ENCODE measurements around the gene FARP1. TPM values are rescaled to one million over a fixed set of nuclear protein-coding genes. Genes with fewer than 3 reads are reported as not detected.
A peak's percentile ranks its signal among the peaks of the same experiment; 100 is the strongest.

FARP1 gene
- total RNA-seq, 5 donors from 2014 or later (not counting 1 experiment from before 2014, with no cell fraction given): 0.51 to 2.0 (median 1.0) TPM

DNA sequence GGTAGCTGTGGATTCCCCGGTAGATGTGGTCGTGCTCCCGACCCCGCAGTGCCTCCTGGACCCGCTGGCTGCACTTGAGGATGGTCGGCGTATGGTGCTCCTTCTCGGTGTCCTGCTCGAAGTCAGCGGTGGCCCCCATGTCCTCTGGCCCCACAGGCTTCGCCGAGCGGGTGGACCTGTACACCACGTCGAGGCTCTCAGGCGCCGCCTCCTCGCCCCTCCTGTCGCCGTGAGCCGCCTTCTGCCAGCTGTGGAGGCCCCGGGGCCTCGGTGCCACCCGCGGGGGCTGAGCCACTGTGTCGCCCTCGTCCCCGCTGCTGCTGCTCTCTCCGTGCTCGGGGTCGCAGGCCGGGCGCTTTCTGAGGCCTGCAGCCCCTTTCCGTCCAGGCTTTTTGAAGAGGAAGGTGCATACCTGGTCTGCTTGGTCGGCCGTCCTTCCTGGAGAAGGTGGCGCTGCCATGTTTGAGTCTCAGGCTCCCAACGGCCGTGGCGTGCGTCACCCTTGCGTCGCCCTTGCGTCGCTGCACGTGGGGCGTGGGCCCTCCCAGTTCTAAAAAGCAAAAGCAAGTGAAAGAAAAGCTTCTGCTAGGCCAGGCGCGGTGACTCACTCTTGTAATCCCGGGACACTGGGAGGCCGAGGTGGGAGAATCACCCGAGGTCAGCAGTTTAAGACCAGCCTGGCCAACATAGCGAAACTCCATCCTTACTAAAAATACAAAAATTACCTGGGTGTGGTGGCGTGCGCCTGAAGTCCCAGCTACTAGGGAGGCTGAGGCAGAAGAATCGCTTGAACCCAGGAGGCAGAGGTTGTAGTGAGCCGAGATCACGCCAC, 34.1 kb downstream of the FARP1 start, which contains the start of gene RNF113B:
RNF113B (minus strand) TSS at position 493 of the 832 bp plus-strand sequence; CDS start at position 460, 33 bp downstream.
- no peak within 1 kb of the TSS for H3K4me3 Mint-ChIP-seq
- peaks cover 0 to 5% of the 10 kb centered on the region in 2 experiments for H3K27me3 ChIP-seq (replicated peaks in 1 of 2; ENCODE audit: control insufficient read depth in 2 of 2, extremely low read depth in 1 of 2, insufficient read depth in 2 of 2, low read length in 1 of 2)
- no peaks in the 10 kb centered on the region for H3K36me3 ChIP-seq (ENCODE audit: control insufficient read depth in 2 of 2, extremely low read depth in 1 of 2, insufficient read depth in 1 of 2, low read length in 1 of 2)
- no peak within 1 kb of the TSS for H3K27ac Mint-ChIP-seq
- H3K36me3 Mint-ChIP-seq: no peaks in the 10 kb centered on the region
- 91% methylated on average over 52 of the region's 58 CpGs for WGBS (ENCODE audit: insufficient coverage)
- ChIA-PET CTCF (no interaction called here), POLR2A (no interaction called here)
- H3K27me3 Mint-ChIP-seq: peaks cover 9 to 10% of the 10 kb centered on the region in 2 donors
- no peaks in the 10 kb centered on the region for H3K9me3 ChIP-seq
- no peak within 1 kb of the TSS for H3K27ac ChIP-seq (ENCODE audit: low read length)
- H3K4me3 ChIP-seq (ENCODE audit: control insufficient read depth in 1 of 2, extremely low read depth in 1 of 2, low read length in 1 of 2): no peak within 1 kb of the TSS
- H3K9me3 Mint-ChIP-seq: peaks cover 0 to 4% (median 0%) of the 10 kb centered on the region in 3 donors
- H3K4me1 ChIP-seq (ENCODE audit: control insufficient read depth in 1 of 2, extremely low read depth in 1 of 2, insufficient read depth in 2 of 2, low read length in 2 of 2): no peaks in the 10 kb centered on the region
- DNase-seq (no peak), ATAC-seq (replicated peaks in 1 of 4) (no peak)
- no peaks in the 10 kb centered on the region for H3K4me1 Mint-ChIP-seq

DNA sequence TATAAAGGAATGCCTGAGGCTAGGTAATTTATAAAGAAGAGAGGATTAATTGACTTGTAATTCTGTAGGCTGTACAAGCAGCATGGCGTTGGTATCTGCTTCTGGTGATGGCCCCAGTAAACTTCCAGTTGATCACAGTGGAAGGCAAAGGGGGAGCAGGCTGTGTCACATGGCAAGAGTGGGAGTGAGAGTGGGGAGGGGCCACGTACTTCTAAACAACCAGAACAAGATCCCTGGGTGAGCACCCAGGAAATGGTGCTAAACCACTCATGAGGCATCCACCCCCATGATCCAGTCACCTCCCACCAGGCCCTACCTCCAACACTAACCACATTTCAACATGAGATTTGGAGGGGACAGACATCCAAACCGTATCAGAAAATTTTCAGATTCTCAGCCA, 37.2 kb downstream of the FARP1 start:
- H3K9me3 Mint-ChIP-seq: peaks cover 0 to 4% (median 0%) of the 10 kb centered on the region in 3 donors
- WGBS (ENCODE audit: insufficient coverage): 52% methylated on average over 2 of the region's 3 CpGs
- DNase-seq (no peak), ATAC-seq (replicated peaks in 1 of 4) (no peak)
- H3K27ac ChIP-seq (ENCODE audit: low read length): no peak overlapping the region
- no peak overlapping the region for H3K4me3 Mint-ChIP-seq
- H3K36me3 Mint-ChIP-seq: no peaks in the 10 kb centered on the region
- H3K36me3 ChIP-seq (ENCODE audit: control insufficient read depth in 2 of 2, extremely low read depth in 1 of 2, insufficient read depth in 1 of 2, low read length in 1 of 2): no peaks in the 10 kb centered on the region
- H3K9me3 ChIP-seq: no peaks in the 10 kb centered on the region
- H3K4me1 Mint-ChIP-seq: no peaks in the 10 kb centered on the region
- POLR2A ChIA-PET: no interaction called here
- no peak overlapping the region for H3K27ac Mint-ChIP-seq
- peaks cover 0 to 6% of the 10 kb centered on the region in 2 experiments for H3K27me3 ChIP-seq (replicated peaks in 1 of 2; ENCODE audit: control insufficient read depth in 2 of 2, extremely low read depth in 1 of 2, insufficient read depth in 2 of 2, low read length in 1 of 2)
- CTCF ChIA-PET: interaction anchor here in 1 of 2 donors (0.6 kb wide), 1 partner anchor 29 kb away, joined by 7 read pairs; no protein-coding TSS in a partner anchor
- H3K4me1 ChIP-seq (ENCODE audit: control insufficient read depth in 1 of 2, extremely low read depth in 1 of 2, insufficient read depth in 2 of 2, low read length in 2 of 2): no peaks in the 10 kb centered on the region
- peaks cover 0 to 6% of the 10 kb centered on the region in 2 donors for H3K27me3 Mint-ChIP-seq
- no peak overlapping the region for H3K4me3 ChIP-seq (ENCODE audit: control insufficient read depth in 1 of 2, extremely low read depth in 1 of 2, low read length in 1 of 2)

DNA sequence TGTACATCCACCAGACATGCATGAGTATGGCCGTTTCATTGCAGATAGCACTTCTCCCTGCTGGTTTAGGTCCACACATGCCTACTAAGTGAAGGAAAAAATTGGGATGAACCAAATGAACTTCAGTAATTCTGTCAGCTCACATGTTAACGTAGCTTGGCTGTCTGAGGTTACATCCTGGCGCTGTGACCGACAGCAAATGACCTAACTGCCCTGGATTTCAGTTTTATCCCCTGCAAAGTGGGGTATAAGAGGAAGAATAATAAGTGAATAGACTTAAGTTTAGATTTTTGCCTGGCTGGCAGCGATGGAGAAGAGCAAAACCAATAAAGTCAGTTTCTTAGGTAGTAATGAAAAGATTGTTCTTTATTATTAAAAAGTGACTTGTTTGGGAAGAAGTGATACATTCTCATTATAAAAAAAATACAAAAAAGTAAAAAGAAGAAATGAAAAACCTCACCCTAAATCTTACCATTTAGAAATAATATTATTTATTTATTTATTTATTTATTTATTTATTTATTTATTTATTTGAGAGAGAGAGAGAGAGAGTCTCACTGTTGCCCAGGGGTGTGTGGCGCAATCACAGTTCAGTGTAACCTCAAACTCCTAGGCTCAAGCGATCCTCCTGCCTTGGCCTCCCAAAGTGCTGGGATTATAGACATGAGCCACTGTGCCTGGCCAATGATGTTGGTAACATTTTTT, 38.4 kb downstream of the FARP1 start:
- H3K4me3 ChIP-seq (ENCODE audit: control insufficient read depth in 1 of 2, extremely low read depth in 1 of 2, low read length in 1 of 2): no peak overlapping the region
- H3K9me3 ChIP-seq: no peaks in the 10 kb centered on the region
- Mint-ChIP-seq H3K27ac (no peak overlapping the region), H3K4me1 (no peaks in the 10 kb centered on the region), H3K36me3 (no peaks in the 10 kb centered on the region), H3K4me3 (no peak overlapping the region), H3K27me3 (peaks cover under 1 to 10% of the 10 kb centered on the region in 2 donors), H3K9me3 (peaks cover 0 to 4% (median 0%) of the 10 kb centered on the region in 3 donors)
- ATAC-seq (replicated peaks in 1 of 4): no peak
- H3K4me1 ChIP-seq (ENCODE audit: control insufficient read depth in 1 of 2, extremely low read depth in 1 of 2, insufficient read depth in 2 of 2, low read length in 2 of 2): no peaks in the 10 kb centered on the region
- DNase-seq: no peak
- WGBS (ENCODE audit: insufficient coverage): 100% methylated on average over 3 of the region's 7 CpGs
- CTCF ChIA-PET: no interaction called here
- H3K36me3 ChIP-seq (ENCODE audit: control insufficient read depth in 2 of 2, extremely low read depth in 1 of 2, insufficient read depth in 1 of 2, low read length in 1 of 2): no peaks in the 10 kb centered on the region
- POLR2A ChIA-PET: interaction anchor here in 1 of 2 donors (0.5 kb wide), 1 partner anchor 1868 kb away, joined by 6 read pairs; no protein-coding TSS in a partner anchor
- H3K27me3 ChIP-seq (replicated peaks in 1 of 2; ENCODE audit: control insufficient read depth in 2 of 2, extremely low read depth in 1 of 2, insufficient read depth in 2 of 2, low read length in 1 of 2): peaks cover 0 to 6% of the 10 kb centered on the region in 2 experiments
- no peak overlapping the region for H3K27ac ChIP-seq (ENCODE audit: low read length)

DNA sequence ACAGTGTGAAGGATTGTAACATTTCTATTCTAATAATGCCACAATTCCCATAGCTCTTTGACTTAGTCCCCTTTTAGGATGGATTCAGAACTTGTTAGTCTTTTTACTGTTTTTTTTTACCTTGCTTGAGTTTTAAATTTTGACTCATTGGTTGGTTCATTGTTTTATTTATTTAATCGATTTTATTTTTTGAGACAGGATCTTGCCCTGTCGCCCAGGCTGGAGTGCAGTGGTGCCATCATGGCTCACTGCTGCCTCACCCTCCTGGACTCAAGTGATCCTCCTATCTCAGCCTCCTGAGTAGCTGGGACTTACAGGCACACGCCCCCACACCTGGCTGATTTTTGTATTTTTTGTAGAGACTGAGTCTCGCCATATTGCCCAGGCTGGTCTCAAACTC, 39.3 kb downstream of the FARP1 start:
- Histone ChIP-seq H3K9me3 (no peaks in the 10 kb centered on the region), H3K27ac (ENCODE audit: low read length) (no peak overlapping the region), H3K4me3 (ENCODE audit: control insufficient read depth in 1 of 2, extremely low read depth in 1 of 2, low read length in 1 of 2) (no peak overlapping the region), H3K4me1 (ENCODE audit: control insufficient read depth in 1 of 2, extremely low read depth in 1 of 2, insufficient read depth in 2 of 2, low read length in 2 of 2) (no peaks in the 10 kb centered on the region), H3K36me3 (ENCODE audit: control insufficient read depth in 2 of 2, extremely low read depth in 1 of 2, insufficient read depth in 1 of 2, low read length in 1 of 2) (no peaks in the 10 kb centered on the region), H3K27me3 (replicated peaks in 1 of 2; ENCODE audit: control insufficient read depth in 2 of 2, extremely low read depth in 1 of 2, insufficient read depth in 2 of 2, low read length in 1 of 2) (peaks cover 0 to 6% of the 10 kb centered on the region in 2 experiments)
- ChIA-PET CTCF (no interaction called here), POLR2A (interaction anchor here in 1 of 2 donors (0.5 kb wide), 1 partner anchor 1869 kb away, joined by 6 read pairs; no protein-coding TSS in a partner anchor)
- H3K27ac Mint-ChIP-seq: no peak overlapping the region
- ATAC-seq (replicated peaks in 1 of 4) (no peak), DNase-seq (no peak)
- WGBS (ENCODE audit: insufficient coverage): 100% methylated on average over 2 of the region's 4 CpGs
- H3K36me3 Mint-ChIP-seq: no peaks in the 10 kb centered on the region
- peaks cover 0 to 4% (median 0%) of the 10 kb centered on the region in 3 donors for H3K9me3 Mint-ChIP-seq
- H3K4me3 Mint-ChIP-seq: no peak overlapping the region
- H3K4me1 Mint-ChIP-seq: no peaks in the 10 kb centered on the region
- H3K27me3 Mint-ChIP-seq: peaks cover 3 to 12% of the 10 kb centered on the region in 2 donors

DNA sequence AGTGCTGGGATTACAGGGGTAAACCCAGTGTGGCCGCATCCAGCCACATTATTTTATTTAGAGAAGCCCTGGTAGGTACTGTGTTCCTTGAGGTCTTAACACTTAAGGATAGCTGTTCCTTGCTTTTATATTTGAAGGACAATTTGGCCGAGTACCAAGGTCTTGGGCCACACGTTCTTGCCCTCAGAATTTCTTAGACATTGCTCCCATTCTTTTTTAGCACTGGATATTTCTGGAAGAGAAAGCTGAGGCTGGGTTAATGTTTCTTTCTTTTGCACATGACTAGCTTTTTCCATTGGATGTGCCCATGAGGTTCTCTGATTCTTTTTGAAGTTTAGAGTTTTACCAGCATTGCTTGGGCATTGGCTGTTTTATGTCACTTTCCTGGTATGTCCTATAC, 39.7 kb downstream of the FARP1 start:
- Mint-ChIP-seq H3K4me1 (no peaks in the 10 kb centered on the region), H3K27ac (no peak overlapping the region), H3K9me3 (peaks cover 0 to 4% (median 0%) of the 10 kb centered on the region in 3 donors), H3K36me3 (no peaks in the 10 kb centered on the region), H3K4me3 (no peak overlapping the region), H3K27me3 (peaks cover 7 to 12% of the 10 kb centered on the region in 2 donors)
- 80% methylated on average over 1 of the region's 3 CpGs for WGBS (ENCODE audit: insufficient coverage)
- H3K9me3 ChIP-seq: no peaks in the 10 kb centered on the region
- DNase-seq (no peak), ATAC-seq (replicated peaks in 1 of 4) (no peak)
- H3K4me3 ChIP-seq (ENCODE audit: control insufficient read depth in 1 of 2, extremely low read depth in 1 of 2, low read length in 1 of 2): peak overlapping the region in 1 of 2 donors; percentile 15
- no peak overlapping the region for H3K27ac ChIP-seq (ENCODE audit: low read length)
- H3K36me3 ChIP-seq (ENCODE audit: control insufficient read depth in 2 of 2, extremely low read depth in 1 of 2, insufficient read depth in 1 of 2, low read length in 1 of 2): no peaks in the 10 kb centered on the region
- H3K27me3 ChIP-seq (replicated peaks in 1 of 2; ENCODE audit: control insufficient read depth in 2 of 2, extremely low read depth in 1 of 2, insufficient read depth in 2 of 2, low read length in 1 of 2): peaks cover 0 to 6% of the 10 kb centered on the region in 2 experiments
- CTCF ChIA-PET: no interaction called here
- H3K4me1 ChIP-seq (ENCODE audit: control insufficient read depth in 1 of 2, extremely low read depth in 1 of 2, insufficient read depth in 2 of 2, low read length in 2 of 2): no peaks in the 10 kb centered on the region
- POLR2A ChIA-PET: no interaction called here

DNA sequence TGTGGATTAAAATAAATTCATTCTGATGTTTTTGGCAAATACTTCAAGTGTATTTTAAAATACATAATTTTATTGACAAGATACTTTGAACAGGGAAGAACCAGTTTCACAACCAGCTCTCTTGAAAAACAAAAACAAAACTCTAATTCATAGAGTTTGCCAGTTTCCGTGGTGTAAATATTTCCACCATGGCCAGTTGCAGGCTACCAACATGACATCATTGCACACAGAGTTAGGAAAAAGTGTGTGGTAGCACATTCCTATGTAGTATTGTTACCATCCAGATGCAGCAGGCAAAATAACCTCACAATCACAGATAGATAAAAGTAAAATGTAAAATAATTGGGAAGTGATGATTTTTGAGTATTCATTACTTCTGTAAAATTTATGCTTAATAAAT, 41.9 kb downstream of the FARP1 start:
- POLR2A ChIA-PET: no interaction called here
- H3K4me3 Mint-ChIP-seq: no peak overlapping the region
- WGBS (ENCODE audit: insufficient coverage): no CpG with 5 or more reads among the region's 1 CpG

More for the DNA sequence above, 41.9 kb downstream of the FARP1 start:
- peaks cover 0 to 6% of the 10 kb centered on the region in 2 experiments for H3K27me3 ChIP-seq (replicated peaks in 1 of 2; ENCODE audit: control insufficient read depth in 2 of 2, extremely low read depth in 1 of 2, insufficient read depth in 2 of 2, low read length in 1 of 2)
- no peaks in the 10 kb centered on the region for H3K4me1 ChIP-seq (ENCODE audit: control insufficient read depth in 1 of 2, extremely low read depth in 1 of 2, insufficient read depth in 2 of 2, low read length in 2 of 2)
- H3K27ac ChIP-seq (ENCODE audit: low read length): no peak overlapping the region
- DNase-seq: no peak
- H3K4me3 ChIP-seq (ENCODE audit: control insufficient read depth in 1 of 2, extremely low read depth in 1 of 2, low read length in 1 of 2): no peak overlapping the region
- H3K4me1 Mint-ChIP-seq: no peaks in the 10 kb centered on the region
- H3K36me3 Mint-ChIP-seq: no peaks in the 10 kb centered on the region
- peaks cover 0 to 4% (median 0%) of the 10 kb centered on the region in 3 donors for H3K9me3 Mint-ChIP-seq
- no peaks in the 10 kb centered on the region for H3K9me3 ChIP-seq
- ATAC-seq (replicated peaks in 1 of 4): no peak
- peaks cover 7 to 12% of the 10 kb centered on the region in 2 donors for H3K27me3 Mint-ChIP-seq
- H3K27ac Mint-ChIP-seq: no peak overlapping the region
- CTCF ChIA-PET: no interaction called here
- H3K36me3 ChIP-seq (ENCODE audit: control insufficient read depth in 2 of 2, extremely low read depth in 1 of 2, insufficient read depth in 1 of 2, low read length in 1 of 2): no peaks in the 10 kb centered on the region

All from T-cell (primary cell).